ENCODE results near the gene OR10AD1.
A peak's percentile ranks its signal among the peaks of the same experiment; 100 is the strongest.

OR10AD1 gene

DNA sequence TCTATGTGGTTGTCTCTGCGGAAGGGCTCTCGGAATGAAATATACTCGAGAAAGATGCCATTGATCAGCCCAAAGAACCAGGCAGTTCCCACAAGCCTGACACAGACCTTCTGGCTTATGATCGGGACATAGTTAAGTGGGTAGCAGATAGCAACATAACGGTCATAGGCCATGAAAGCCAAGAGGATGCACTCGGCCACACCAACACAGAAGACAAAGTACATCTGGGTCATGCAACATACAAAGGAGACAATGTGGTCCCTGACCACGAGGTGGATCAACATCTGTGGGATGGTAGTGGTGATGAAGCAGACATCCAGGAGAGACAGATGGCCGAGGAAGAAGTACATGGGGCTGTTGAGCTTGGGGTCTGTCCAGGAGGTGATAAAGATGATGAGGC is 326 bp downstream of the OR10AD1 start:
- Histone ChIP-seq H3K4me1 (ENCODE audit: insufficient read depth, low read length) (no peaks in the 10 kb centered on the region), H3K9ac (ENCODE audit: low read depth, low read length) (no peak overlapping the region), H3K27ac (ENCODE audit: low read depth, low read length) (no peak overlapping the region), H3K36me3 (ENCODE audit: insufficient read depth, low read length) (no peaks in the 10 kb centered on the region), H3K27me3 (ENCODE audit: insufficient read depth, low read length) (peaks cover 61% of the 10 kb centered on the region), H3K4me3 (ENCODE audit: low read length) (no peak overlapping the region), H3K9me3 (ENCODE audit: insufficient read depth, low read depth, low read length) (peaks cover 16% of the 10 kb centered on the region)
- WGBS = 83% methylated on average over 8 of the region's 8 CpGs

DNA sequence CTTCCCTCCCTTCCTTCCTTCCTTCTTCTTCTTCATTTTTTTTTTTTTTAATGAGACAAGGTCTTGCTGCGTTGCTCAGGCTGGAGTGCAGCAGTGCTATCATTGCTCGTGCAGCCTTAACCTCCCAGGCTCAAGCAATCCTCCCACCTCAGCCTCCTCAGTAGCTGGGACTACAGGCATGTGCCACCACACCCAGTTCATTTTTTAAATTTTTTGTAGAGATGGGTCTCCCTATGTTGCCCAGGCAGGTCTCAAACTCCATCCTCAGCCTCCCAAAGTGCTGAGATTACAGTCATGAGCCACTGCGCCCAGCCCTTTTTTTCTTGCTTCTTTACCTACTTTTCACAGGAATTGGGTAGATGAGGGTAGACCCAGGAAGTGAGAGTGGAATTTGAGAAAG is 1.6 kb downstream of the OR10AD1 start:
- Histone ChIP-seq H3K36me3 (ENCODE audit: insufficient read depth, low read length) (no peaks in the 10 kb centered on the region), H3K27ac (ENCODE audit: low read depth, low read length) (no peak overlapping the region), H3K4me1 (ENCODE audit: insufficient read depth, low read length) (no peaks in the 10 kb centered on the region), H3K9ac (ENCODE audit: low read depth, low read length) (no peak overlapping the region), H3K4me3 (ENCODE audit: low read length) (no peak overlapping the region), H3K27me3 (ENCODE audit: insufficient read depth, low read length) (peaks cover 61% of the 10 kb centered on the region), H3K9me3 (ENCODE audit: insufficient read depth, low read depth, low read length) (peaks cover 8% of the 10 kb centered on the region)
- 87% methylated on average over 2 of the region's 3 CpGs for WGBS

DNA sequence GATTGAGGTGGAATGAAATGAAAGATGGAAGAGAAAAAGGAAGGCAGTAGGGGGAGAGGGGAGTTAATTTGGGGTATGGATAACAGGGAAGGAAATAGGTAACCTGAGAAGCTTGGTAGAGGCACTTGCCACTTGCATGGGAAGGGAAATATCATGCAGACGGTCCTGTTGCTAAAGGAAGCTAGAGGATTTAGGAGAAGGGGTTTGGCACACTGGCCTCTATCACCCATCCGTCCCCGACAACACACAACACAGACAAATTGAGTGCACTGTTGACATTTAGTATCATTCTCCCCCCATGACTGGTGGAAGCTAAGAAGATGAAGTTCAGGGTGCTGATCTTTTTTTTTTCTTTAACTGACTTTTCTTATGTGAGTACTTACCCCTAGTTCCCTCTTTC is 2.0 kb downstream of the OR10AD1 start:
- Histone ChIP-seq H3K9ac (ENCODE audit: low read depth, low read length) (no peak overlapping the region), H3K4me3 (ENCODE audit: low read length) (no peak overlapping the region), H3K27me3 (ENCODE audit: insufficient read depth, low read length) (peaks cover 65% of the 10 kb centered on the region), H3K27ac (ENCODE audit: low read depth, low read length) (no peak overlapping the region), H3K36me3 (ENCODE audit: insufficient read depth, low read length) (no peaks in the 10 kb centered on the region), H3K4me1 (ENCODE audit: insufficient read depth, low read length) (no peaks in the 10 kb centered on the region), H3K9me3 (ENCODE audit: insufficient read depth, low read depth, low read length) (peaks cover 5% of the 10 kb centered on the region; the same call in 1 of the 2 replicates)
- 62% methylated on average over 1 of the region's 3 CpGs for WGBS

DNA sequence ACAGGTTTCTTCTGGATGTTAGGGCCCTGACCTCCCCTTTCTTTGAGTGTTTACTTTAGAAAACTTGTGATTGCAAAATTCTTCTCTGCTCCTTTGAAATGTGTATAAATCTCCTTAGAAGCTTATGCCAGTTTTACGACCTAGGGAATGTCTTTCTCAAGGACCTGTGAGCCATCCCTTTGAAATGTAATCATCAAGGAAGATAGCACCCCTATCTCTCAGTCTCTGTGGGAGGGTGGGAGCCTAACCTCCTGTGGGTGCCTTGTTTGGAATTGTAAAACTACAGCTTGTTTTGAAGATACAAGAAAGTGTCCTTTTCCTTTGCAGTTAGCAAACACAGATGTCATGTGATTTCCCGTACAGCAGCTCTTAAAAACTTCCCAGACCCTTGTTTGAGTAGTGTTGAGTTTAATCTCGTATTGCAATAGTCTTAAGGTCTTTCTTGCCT is 3.3 kb downstream of the OR10AD1 start:
- 35% methylated on average over 3 of the region's 3 CpGs for WGBS
- H3K27ac ChIP-seq (ENCODE audit: low read depth, low read length) = no peak overlapping the region
- H3K36me3 ChIP-seq (ENCODE audit: insufficient read depth, low read length) = no peaks in the 10 kb centered on the region
- H3K4me3 ChIP-seq (ENCODE audit: low read length) = no peak overlapping the region
- H3K9me3 ChIP-seq (ENCODE audit: insufficient read depth, low read depth, low read length) = no peaks in the 10 kb centered on the region
- no peak overlapping the region for H3K9ac ChIP-seq (ENCODE audit: low read depth, low read length)
- peaks cover 78% of the 10 kb centered on the region for H3K27me3 ChIP-seq (ENCODE audit: insufficient read depth, low read length)
- H3K4me1 ChIP-seq (ENCODE audit: insufficient read depth, low read length) = no peaks in the 10 kb centered on the region

- peak overlapping the region; percentile 85 for H3K4me3 ChIP-seq (ENCODE audit: low read length)
- no peaks in the 10 kb centered on the region for H3K36me3 ChIP-seq (ENCODE audit: insufficient read depth, low read length)
- H3K27me3 ChIP-seq (ENCODE audit: insufficient read depth, low read length) = peaks cover 79% of the 10 kb centered on the region
- H3K9me3 ChIP-seq (ENCODE audit: insufficient read depth, low read depth, low read length) = no peaks in the 10 kb centered on the region
- WGBS = 70% methylated on average over 8 of the region's 10 CpGs
- H3K9ac ChIP-seq (ENCODE audit: low read depth, low read length) = peak overlapping the region; percentile 88; the same call in 1 of the 2 replicates
- H3K4me1 ChIP-seq (ENCODE audit: insufficient read depth, low read length) = no peaks in the 10 kb centered on the region
- no peak overlapping the region for H3K27ac ChIP-seq (ENCODE audit: low read depth, low read length)
Measured at GRCh38 chr12:48198985-48199384, 4.1 kb downstream of the OR10AD1 start.

- WGBS = 14% methylated on average over 26 of the region's 26 CpGs
- H3K9ac ChIP-seq (ENCODE audit: low read depth, low read length) = peak overlapping the region; percentile 88
- peak overlapping the region; percentile 85 for H3K4me3 ChIP-seq (ENCODE audit: low read length)
- H3K9me3 ChIP-seq (ENCODE audit: insufficient read depth, low read depth, low read length) = no peaks in the 10 kb centered on the region
- H3K27me3 ChIP-seq (ENCODE audit: insufficient read depth, low read length) = peaks cover 79% of the 10 kb centered on the region
- H3K27ac ChIP-seq (ENCODE audit: low read depth, low read length) = peak overlapping the region; percentile 76
- H3K4me1 ChIP-seq (ENCODE audit: insufficient read depth, low read length) = no peaks in the 10 kb centered on the region
- H3K36me3 ChIP-seq (ENCODE audit: insufficient read depth, low read length) = no peaks in the 10 kb centered on the region
Measured at GRCh38 chr12:48198672-48198971, 4.5 kb downstream of the OR10AD1 start.

DNA sequence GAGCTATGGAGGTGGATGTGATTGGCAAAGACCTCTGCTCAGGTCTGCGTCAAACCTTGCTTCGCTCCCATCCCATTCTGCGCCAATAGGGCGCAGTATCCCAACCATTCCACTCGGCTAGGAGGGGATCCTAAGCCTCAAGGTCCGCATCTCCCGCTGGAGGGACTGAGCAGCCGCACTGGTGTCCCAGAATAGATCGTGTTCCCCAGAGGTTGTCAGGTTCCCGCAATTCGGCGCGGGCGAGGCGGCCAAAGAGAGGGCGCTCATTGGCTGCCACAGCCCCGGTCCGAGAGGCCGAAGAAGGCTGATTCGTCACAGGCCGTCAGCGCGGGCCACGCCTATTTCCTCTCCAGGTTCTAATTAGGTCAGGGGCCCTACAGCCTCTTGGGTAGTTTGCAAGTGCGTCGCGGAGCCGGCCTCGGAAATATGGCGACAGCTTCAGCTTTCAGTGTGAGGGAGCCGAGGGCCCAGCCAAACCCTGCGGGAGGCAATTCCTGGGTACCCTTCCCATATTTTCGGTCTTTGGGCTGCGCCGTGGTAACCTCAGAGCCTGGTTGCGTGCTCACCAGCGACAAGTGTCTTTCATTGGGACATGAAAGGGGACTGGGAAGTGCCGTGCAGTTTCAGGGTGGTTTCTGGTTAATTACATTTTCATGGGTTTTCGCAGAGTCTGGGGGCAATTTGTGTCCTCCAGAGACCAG is 5.0 kb downstream of the OR10AD1 start:
- Histone ChIP-seq H3K27ac (ENCODE audit: low read depth, low read length) (peak overlapping the region; percentile 76), H3K9ac (ENCODE audit: low read depth, low read length) (peak overlapping the region; percentile 88)

GRCh38 chr12:48197549-48197970 is 5.5 kb downstream of the OR10AD1 start:
- Histone ChIP-seq H3K4me1 (ENCODE audit: insufficient read depth, low read length) (no peaks in the 10 kb centered on the region), H3K9me3 (ENCODE audit: insufficient read depth, low read depth, low read length) (no peaks in the 10 kb centered on the region), H3K27me3 (ENCODE audit: insufficient read depth, low read length) (peaks cover 80% of the 10 kb centered on the region), H3K36me3 (ENCODE audit: insufficient read depth, low read length) (no peaks in the 10 kb centered on the region), H3K27ac (ENCODE audit: low read depth, low read length) (peak overlapping the region; percentile 8; the same call in 1 of the 2 replicates), H3K9ac (ENCODE audit: low read depth, low read length) (peak overlapping the region; percentile 2; the same call in 1 of the 2 replicates), H3K4me3 (ENCODE audit: low read length) (peak overlapping the region; percentile 85)
- 1% methylated on average over 9 of the region's 10 CpGs for WGBS

More for the DNA sequence above, 5.0 kb downstream of the OR10AD1 start:
- Histone ChIP-seq H3K36me3 (ENCODE audit: insufficient read depth, low read length) (no peaks in the 10 kb centered on the region), H3K4me1 (ENCODE audit: insufficient read depth, low read length) (no peaks in the 10 kb centered on the region), H3K27me3 (ENCODE audit: insufficient read depth, low read length) (peaks cover 80% of the 10 kb centered on the region), H3K4me3 (ENCODE audit: low read length) (peak overlapping the region; percentile 85), H3K9me3 (ENCODE audit: insufficient read depth, low read depth, low read length) (no peaks in the 10 kb centered on the region)
- WGBS = under 1% methylated on average over 39 of the region's 39 CpGs

DNA sequence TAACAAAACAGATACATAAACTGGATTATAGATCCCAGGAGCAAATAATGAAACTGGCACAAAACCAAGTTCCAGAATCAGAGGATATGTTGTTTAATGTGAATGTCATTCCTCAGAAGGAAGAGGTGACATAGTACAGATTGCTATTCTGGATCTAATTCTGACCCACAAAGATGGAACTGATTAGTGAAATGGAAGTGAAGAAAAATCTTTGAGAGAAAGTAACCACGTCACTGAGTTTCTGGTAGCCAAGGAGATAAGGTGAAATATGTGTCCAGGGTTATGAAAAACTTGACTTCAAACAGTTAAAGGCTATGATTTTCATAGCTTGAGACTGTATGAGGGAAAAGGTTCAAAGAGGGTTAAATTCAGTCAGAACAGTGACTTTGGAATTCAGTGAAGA is 8.3 kb downstream of the OR10AD1 start:
- WGBS = 65% methylated on average over 1 of the region's 1 CpG
- peaks cover 75% of the 10 kb centered on the region for H3K27me3 ChIP-seq (ENCODE audit: insufficient read depth, low read length)

GRCh38 chr12:48193623-48194022 is 9.5 kb downstream of the OR10AD1 start:
- Histone ChIP-seq H3K9ac (ENCODE audit: low read depth, low read length) (no peak overlapping the region), H3K36me3 (ENCODE audit: insufficient read depth, low read length) (no peaks in the 10 kb centered on the region), H3K27ac (ENCODE audit: low read depth, low read length) (no peak overlapping the region), H3K4me3 (ENCODE audit: low read length) (no peak overlapping the region), H3K27me3 (ENCODE audit: insufficient read depth, low read length) (peaks cover 72% of the 10 kb centered on the region), H3K9me3 (ENCODE audit: insufficient read depth, low read depth, low read length) (no peaks in the 10 kb centered on the region), H3K4me1 (ENCODE audit: insufficient read depth, low read length) (no peaks in the 10 kb centered on the region)
- 79% methylated on average over 2 of the region's 2 CpGs for WGBS

More for the DNA sequence above, 8.3 kb downstream of the OR10AD1 start:
- no peaks in the 10 kb centered on the region for H3K9me3 ChIP-seq (ENCODE audit: insufficient read depth, low read depth, low read length)
- H3K27ac ChIP-seq (ENCODE audit: low read depth, low read length) = no peak overlapping the region
- H3K9ac ChIP-seq (ENCODE audit: low read depth, low read length) = no peak overlapping the region
- H3K4me3 ChIP-seq (ENCODE audit: low read length) = no peak overlapping the region
- H3K36me3 ChIP-seq (ENCODE audit: insufficient read depth, low read length) = no peaks in the 10 kb centered on the region
- H3K4me1 ChIP-seq (ENCODE audit: insufficient read depth, low read length) = no peaks in the 10 kb centered on the region

DNA sequence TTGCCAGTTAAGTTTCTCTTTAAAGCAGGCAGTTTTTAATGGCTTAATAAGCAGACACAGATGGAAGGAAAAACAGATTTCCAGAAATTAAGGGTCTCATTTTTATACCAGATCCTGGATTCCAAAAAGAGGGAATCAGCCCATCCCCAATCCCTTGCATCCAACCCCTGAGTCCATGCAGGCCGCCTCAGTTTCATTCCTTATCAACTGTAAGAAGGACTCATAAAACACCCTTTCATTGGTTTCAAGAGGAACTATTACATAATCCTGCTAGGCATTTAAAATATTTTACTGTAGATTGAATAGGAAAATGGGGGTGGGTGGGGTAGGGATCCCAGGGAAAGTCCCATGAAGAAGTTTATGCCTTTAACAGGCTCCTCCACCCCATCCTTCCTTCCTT is 10.2 kb downstream of the OR10AD1 start:
- no peak overlapping the region for H3K4me3 ChIP-seq (ENCODE audit: low read length)
- no peak overlapping the region for H3K27ac ChIP-seq (ENCODE audit: low read depth, low read length)
- H3K36me3 ChIP-seq (ENCODE audit: insufficient read depth, low read length) = no peaks in the 10 kb centered on the region
- 86% methylated on average over 1 of the region's 1 CpG for WGBS
- no peak overlapping the region for H3K9ac ChIP-seq (ENCODE audit: low read depth, low read length)
- H3K9me3 ChIP-seq (ENCODE audit: insufficient read depth, low read depth, low read length) = no peaks in the 10 kb centered on the region
- no peaks in the 10 kb centered on the region for H3K4me1 ChIP-seq (ENCODE audit: insufficient read depth, low read length)
- peaks cover 77% of the 10 kb centered on the region for H3K27me3 ChIP-seq (ENCODE audit: insufficient read depth, low read length)

- no peaks in the 10 kb centered on the region for H3K4me1 ChIP-seq (ENCODE audit: insufficient read depth, low read length)
- H3K27me3 ChIP-seq (ENCODE audit: insufficient read depth, low read length) = peaks cover 89% of the 10 kb centered on the region
- no peaks in the 10 kb centered on the region for H3K9me3 ChIP-seq (ENCODE audit: insufficient read depth, low read depth, low read length)
- no peaks in the 10 kb centered on the region for H3K36me3 ChIP-seq (ENCODE audit: insufficient read depth, low read length)
- H3K27ac ChIP-seq (ENCODE audit: low read depth, low read length) = no peak overlapping the region
- no peak overlapping the region for H3K9ac ChIP-seq (ENCODE audit: low read depth, low read length)
- no peak overlapping the region for H3K4me3 ChIP-seq (ENCODE audit: low read length)
Measured at GRCh38 chr12:48191096-48191495, 12.0 kb downstream of the OR10AD1 start.

Measured in HUES64 (cell line).